MV-4-11 (cell line): Measurements from ENCODE around the gene PRDM13.
"Not testable (repeated sequence)": the region's sequence is repeated elsewhere in the genome, so short reads cannot be mapped to it uniquely, and the experiment has no call there.

Experiments
- DNase-seq: peaks from one replicate; lab custom pipeline; 2025; lab: John Stamatoyannopoulos, UW

Gene PRDM13

DNA sequence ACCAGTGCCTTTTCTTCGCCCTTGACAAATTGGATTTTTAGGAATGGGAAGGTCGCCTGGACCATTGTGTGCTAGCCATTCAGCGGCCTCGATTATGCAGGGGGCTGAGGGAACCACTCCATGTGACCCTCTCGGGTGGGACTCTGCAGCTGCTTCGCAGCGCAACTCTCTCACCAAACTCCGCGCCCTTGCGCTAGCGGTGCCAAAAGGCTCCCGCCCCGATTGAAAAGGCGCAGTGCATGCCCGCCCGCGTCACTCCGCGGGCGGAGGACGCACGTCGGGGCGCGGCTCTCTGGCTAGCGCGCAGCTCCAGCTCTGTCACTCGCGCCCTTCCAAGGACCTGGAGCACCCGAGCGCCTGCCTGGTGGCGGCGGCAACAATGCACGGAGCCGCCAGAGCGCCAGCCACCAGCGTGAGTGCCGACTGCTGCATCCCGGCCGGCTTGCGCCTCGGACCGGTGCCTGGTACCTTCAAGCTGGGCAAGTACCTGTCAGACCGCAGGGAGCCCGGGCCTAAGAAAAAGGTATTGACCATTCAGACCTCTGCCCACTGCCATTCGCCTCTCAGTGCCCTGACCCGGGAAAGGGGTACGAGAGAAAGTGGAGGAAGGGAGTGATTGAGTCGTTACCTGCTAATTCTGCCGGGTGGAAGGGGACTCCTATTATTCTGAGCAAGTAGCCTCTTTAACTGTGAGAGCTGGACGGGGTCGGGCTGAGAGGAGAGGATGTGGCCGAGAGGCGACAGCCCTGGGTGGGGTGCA, at the start of gene PRDM13:
Gene PRDM13 (plus strand): TSS at position 178 of the 760 bp plus-strand sequence. CDS start 202 bp downstream, at position 380.
- no peak for DNase-seq

DNA sequence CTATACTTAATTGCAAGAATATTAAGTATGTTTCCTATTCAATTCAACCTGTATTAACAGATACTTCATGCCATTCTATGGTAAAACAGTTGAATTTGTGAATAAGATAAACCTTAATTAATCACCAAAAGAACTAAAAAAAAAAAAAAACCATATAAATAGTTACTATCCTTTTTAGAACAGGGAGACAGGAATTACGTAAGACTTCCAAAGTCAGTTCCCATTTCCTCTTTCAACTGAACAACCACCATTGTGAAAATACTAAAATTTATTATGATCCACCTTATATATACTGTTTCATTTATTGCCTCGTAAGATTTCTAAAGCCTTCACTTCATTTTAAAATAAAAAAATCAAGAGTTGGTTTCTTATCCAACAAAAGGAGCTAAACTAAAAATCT, 47.6 kb upstream of the PRDM13 start:
- DNase-seq: peak; percentile 72

DNA sequence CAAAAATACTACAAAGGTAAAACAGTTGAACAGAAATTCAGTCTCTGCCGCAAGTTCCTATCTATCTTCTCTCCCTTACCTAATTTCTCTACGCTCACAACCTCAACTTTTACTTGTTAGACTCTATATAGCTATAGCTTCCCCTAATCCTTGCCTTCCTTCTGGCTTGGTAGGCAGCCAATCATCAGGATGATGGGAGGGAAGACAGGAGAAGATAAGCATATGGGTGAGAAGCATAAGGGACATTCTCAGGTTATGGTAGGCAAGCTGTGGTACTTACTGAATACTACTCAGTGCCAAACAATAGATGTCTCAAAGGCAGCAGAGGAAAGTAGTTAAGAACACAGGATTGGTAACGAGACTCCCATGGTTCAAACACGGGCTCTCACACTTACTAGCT, 46.0 kb upstream of the PRDM13 start:
- no peak for DNase-seq

GRCh38 chr6:99563056-99563723, 43.4 kb upstream of the PRDM13 start:
- no peak for DNase-seq

- peak; percentile 86 for DNase-seq
Observed at GRCh38 chr6:99568103-99568933, 38.3 kb upstream of the PRDM13 start, which contains the start of gene CCNC. Gene CCNC, minus strand, starts transcription at chr6:99568660. Its CDS starts 133 bp downstream, at chr6:99568527.

- no peak for DNase-seq
Observed at GRCh38 chr6:99573980-99574617, 32.5 kb upstream of the PRDM13 start.

DNA sequence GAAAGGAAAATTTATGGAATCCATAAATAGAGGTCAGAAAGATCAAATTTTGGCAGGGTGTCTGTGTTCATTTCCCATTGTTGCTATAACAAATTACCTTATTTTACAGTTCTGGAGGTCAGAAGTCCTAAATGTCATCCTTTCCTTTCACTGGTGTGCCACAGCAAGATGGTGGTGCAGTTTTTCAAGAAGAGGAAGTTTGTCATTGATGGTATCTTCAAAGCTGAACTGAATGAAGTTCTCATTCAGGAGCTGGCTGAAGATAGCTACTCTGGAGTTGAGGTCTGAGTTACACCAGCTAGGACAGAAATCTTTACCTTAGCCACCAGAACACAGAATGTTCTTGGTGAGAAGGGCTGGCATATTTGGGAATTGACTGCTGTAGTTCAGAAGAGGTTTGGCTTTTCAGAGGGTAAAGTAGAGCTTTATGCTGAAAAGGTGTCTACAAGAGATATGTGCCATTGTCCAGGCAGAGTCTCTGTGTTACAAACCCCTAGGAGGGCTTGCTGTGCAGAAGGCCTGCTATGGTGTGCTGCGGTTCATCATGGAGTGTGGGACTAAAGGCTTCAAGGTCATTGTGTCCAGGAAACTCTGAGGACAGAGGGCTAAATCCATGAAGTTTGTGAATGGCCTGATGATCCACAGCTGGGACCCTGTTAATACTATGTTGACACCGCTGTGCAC, 30.9 kb upstream of the PRDM13 start:
- no peak for DNase-seq

GRCh38 chr6:99579781-99580180, 26.9 kb upstream of the PRDM13 start:
- DNase-seq: no peak

- DNase-seq: no peak
Observed at GRCh38 chr6:99587792-99588191, 18.8 kb upstream of the PRDM13 start.

- DNase-seq: peak; percentile 74
Observed at GRCh38 chr6:99588618-99589289, 17.9 kb upstream of the PRDM13 start.

GRCh38 chr6:99589290-99589672, 17.4 kb upstream of the PRDM13 start:
- no peak for DNase-seq

DNA sequence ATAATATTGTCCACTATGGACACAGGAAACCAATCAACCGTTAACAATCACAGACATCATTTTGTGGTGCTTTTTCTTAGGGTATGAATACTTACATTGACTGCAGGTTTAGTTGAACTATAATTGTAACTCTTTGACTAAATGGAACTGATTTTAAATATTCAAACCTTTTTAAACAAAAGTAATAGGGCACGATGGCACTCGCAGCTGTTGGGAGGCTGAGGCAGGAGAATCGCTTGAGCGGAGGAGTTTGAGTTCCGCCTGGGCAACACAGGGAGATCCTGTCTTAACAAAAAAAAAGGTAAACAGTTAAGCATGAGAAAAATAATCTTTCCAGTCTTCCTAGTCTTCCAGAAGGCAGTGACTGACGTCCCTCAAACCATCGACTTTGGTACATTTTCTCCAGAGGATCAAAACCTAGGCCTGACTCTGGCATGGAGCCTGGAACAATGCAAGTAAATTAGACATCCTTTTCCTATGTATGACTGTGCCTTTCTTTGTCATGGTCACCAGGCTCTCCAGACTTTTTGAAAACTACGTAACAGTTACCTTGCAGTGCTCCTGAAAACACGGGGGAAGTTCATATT, 16.6 kb upstream of the PRDM13 start:
- no peak for DNase-seq

- DNase-seq: no peak
Observed at GRCh38 chr6:99590728-99591672, 15.6 kb upstream of the PRDM13 start.

- no peak for DNase-seq
Observed at GRCh38 chr6:99591673-99592364, 14.8 kb upstream of the PRDM13 start.

GRCh38 chr6:99592900-99593299, 13.7 kb upstream of the PRDM13 start:
- peak; percentile 97 for DNase-seq

- DNase-seq: not testable (repeated sequence)
Observed at GRCh38 chr6:99594696-99595095, 11.9 kb upstream of the PRDM13 start.

DNA sequence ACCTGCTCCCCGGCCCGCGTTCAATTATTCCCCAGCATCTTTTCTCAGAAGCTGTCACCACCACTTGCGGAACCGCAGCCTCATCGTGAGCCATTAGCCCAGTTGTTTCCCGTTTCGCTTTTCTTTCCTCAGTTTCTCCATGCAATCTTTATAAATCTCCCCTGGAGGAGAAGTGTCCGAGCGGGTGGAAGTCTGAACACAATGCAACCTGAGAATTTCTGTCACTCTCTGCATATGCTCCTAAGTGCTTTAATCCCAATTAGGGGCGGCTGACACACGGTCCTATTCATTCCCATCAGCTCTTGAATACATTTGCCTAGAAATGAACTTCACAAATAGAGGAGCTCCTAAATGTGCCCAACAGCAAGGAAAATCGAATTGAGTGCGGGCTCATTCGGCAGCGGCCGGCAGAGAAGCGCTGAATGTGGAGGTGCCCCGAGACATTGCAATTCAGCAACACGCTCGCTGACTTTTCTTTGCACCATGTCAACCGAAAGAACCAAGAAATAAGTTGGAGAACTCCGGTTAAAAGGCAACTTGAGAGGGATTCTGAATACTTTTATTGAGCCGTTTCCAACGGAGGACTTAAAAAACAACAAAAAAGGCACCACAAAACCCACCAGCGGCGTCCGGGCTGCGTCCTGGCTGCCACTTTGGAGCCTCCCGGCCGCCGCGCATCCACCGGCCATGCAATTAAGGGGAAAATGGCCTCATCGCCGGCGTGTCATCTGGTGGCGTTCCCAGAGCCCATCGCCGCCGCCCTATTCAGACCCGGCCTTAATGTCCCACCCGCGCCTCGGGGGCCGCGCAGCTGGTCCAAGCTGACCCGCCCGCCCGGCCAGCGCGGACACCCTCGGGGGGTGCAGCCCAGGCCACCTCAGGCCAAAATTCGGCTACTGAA, 3.9 kb upstream of the PRDM13 start:
- no peak for DNase-seq
